CD4-positive, alpha-beta T cell treated with Interleukin-10 for 1 hour (primary cell): ENCODE measurements around the gene NRK.
"Not testable (repeated sequence)": the region's sequence is repeated elsewhere in the genome, so short reads cannot be mapped to it uniquely, and the experiment has no call there.

Source experiments
- DNase-seq: peaks from one replicate; pipeline ENCODE4 v3.0.0-alpha.2; 2020

The NRK gene, protein sequence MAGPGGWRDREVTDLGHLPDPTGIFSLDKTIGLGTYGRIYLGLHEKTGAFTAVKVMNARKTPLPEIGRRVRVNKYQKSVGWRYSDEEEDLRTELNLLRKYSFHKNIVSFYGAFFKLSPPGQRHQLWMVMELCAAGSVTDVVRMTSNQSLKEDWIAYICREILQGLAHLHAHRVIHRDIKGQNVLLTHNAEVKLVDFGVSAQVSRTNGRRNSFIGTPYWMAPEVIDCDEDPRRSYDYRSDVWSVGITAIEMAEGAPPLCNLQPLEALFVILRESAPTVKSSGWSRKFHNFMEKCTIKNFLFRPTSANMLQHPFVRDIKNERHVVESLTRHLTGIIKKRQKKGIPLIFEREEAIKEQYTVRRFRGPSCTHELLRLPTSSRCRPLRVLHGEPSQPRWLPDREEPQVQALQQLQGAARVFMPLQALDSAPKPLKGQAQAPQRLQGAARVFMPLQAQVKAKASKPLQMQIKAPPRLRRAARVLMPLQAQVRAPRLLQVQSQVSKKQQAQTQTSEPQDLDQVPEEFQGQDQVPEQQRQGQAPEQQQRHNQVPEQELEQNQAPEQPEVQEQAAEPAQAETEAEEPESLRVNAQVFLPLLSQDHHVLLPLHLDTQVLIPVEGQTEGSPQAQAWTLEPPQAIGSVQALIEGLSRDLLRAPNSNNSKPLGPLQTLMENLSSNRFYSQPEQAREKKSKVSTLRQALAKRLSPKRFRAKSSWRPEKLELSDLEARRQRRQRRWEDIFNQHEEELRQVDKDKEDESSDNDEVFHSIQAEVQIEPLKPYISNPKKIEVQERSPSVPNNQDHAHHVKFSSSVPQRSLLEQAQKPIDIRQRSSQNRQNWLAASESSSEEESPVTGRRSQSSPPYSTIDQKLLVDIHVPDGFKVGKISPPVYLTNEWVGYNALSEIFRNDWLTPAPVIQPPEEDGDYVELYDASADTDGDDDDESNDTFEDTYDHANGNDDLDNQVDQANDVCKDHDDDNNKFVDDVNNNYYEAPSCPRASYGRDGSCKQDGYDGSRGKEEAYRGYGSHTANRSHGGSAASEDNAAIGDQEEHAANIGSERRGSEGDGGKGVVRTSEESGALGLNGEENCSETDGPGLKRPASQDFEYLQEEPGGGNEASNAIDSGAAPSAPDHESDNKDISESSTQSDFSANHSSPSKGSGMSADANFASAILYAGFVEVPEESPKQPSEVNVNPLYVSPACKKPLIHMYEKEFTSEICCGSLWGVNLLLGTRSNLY (N-terminal part only)

DNA sequence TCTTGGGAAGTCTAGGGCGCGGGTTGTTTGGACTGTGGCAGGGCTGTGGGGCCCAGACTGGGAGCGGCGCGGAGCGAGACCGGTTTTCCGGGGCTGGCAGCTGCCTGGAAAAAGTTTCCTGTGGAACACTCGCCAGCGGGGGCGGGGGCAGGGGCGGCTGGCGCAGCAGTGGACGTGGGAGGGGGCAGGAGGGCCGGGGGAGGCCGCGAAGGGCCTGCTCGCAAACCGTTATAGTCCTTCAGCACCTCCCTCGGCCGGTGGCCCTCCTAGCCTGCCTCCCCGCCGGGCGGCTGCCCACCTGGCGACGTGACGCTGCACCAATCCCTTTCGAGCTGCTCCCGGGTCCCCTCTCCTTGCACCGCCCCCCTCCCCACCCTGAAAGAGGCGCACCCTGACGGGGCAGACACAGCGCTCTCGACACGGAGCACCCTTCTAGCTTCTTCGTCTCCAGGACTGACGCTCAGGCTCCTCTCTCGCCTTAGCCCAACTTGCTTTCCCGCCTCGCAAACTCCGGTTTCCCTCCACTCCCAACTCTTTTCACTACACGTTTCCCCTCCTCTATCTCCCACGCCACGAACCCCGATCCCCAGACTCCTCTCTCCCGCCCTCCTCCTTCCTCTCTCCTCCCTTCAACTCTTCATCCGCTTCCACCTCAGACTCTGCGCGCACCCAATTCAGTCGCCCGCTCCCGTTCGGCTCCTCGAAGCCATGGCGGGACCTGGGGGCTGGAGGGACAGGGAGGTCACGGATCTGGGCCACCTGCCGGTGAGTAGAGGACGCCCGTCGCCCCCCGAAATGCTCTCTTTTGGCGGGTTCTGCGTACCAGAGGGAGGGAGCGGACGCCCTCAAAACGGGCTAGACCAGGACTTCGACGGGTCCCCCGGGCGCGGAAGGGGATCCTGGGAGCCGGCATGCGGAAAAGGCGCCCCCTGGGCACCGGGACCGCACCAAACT is at the start of gene NRK:
TSS of gene NRK (plus strand) at position 402 of the 954 bp plus-strand sequence. CDS start at position 709, 307 bp downstream.
- no peak for DNase-seq

DNA sequence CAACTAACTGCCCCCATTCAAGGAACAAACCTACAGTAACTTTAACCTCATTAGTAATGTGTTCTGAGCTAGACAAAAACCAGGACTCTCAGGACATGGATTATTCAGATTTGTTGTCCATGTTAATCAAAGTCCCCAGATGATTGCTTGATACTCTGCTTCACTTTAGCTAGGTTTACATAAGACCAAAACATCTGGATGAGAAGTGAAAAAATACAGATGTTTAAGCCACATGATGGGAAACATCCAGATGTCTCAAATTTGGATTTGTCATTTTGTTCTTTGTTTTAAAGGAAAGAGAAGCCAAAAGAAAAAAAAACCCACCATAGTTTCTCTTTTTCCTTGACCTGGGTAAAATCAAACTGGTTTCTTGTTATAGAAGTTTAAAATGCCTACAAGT is 48.5 kb upstream of the NRK start:
- DNase-seq, result no peak

DNA sequence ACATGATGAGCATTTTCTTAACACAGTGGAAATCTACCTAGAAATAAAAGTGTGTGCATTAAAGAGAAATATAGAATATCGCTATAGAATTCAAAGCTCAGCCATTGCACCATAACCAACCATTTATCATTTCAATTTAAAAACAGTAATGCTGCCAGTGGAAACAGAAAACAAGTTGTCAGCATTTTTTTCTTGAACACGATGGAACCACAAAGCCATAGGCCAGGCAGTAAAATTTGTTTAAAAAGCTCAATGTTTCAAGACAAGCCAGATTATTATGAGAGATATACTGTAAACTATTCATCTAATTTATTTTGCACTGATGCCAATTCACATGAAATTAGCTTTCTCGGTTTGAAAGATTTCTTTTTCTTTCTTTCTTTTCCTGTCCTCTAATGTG is 46.7 kb upstream of the NRK start:
- no peak for DNase-seq

DNA sequence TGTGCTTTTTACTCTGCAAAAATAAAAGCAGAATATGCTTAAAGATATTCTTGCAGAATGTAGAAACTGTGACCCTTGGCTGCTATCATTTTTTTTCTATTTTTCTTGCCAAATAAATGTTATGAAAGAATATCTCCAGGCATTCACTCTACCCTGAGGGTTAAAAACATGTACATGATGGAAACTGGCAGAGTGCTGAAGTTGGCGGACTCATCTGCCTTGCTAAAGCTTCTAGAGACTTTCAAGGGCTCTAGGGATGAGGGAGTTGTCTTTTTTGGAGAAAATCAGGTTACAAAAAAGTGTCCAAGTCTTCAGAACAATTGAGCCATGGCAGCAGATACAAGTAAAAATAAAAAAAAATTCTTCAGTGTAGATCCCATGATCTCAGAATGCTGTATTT is 40.5 kb upstream of the NRK start:
- DNase-seq, result no peak

DNA sequence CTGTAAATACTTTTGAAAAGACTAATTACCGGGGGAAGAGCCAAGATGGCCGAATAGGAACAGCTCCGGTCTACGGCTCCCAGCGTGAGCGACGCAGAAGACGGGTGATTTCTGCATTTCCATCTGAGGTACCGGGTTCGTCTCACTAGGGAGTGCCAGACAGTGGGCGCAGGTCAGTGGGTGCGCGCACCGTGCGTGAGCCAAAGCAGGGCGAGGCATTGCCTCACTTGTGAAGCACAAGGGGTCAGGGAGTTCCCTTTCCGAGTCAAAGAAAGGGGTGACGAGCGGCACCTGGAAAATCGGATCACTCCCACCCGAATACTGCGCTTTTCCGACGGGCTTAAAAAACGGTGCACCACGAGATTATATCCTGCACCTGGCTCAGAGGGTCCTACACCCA is 25.5 kb upstream of the NRK start:
- DNase-seq, result not testable (repeated sequence)

DNA sequence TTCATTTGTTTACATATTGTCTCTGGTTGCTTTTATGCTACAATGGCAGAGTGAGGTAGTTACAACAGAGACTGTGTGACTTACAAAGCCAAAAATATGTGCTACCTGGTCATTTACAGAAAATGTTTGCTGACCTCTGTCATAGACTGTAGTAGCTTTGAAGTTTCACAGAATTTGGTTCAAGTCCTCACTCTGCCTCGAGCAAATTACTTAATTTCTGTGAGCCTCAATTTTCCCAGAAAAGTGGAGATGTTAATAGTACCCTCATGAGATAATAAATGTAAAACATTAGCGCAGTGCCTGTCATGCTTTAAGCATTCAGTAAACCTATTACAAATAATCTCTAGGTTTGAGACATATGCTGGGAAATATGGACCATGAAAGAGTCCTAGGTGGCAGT is 18.4 kb upstream of the NRK start:
- DNase-seq, result no peak

DNA sequence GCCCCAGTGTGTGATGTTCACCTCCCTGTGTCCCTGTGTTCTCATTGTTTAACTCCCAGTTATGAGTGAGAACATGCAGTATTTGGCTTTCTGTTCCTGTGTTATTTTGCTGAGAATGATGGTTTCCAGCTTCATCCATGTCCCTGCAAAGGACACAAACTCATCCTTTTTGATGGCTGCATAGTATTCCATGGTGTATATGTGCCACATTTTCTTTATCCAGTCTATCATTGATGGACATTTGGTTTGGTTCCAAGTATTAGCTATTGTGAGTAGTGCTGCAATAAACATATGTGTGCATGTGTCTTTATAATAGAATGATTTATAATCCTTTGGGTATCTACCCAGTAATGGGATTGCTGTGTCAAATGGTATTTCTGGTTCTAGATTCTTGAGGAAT is 16.7 kb upstream of the NRK start:
- DNase-seq, result not testable (repeated sequence)

DNA sequence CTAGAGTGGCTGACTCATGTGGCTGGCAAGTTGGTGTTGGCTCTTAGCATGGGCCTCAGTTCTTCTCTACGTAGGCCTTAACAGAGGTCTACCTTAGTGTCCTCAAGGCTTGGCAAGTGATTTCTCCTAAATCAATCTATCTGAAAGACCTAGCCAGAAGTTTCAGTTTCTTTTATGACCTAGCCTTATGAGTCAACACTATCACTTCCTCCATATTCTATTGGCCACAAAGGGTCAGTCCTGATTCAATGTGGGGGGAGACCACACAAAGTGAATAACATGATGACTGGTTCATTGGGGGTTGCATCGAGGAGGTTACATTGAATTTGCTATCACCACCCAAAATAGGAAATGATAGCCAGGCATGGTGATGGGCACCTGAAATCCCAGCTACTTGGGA is 5.8 kb upstream of the NRK start:
- DNase-seq, result no peak

DNA sequence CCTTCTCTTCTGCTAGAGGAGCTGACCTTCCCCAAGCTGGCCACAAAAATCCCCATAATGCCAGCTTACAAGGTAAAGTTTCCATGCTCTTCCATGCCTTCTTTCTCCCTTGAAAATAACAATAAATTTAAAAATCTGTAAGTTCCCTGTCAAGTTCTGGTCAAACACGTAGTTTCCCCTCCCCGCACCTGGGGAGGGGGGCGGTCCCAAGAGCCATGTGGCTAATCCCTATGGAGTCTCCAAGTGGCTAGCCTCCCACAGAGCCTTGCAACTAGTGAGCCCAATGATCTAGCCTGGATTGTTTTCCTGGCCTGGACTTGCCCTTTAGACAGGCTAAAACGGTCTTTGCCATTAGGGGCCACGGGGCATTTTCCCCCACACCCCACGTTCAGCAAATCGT is 2.1 kb upstream of the NRK start:
- DNase-seq, result no peak

DNA sequence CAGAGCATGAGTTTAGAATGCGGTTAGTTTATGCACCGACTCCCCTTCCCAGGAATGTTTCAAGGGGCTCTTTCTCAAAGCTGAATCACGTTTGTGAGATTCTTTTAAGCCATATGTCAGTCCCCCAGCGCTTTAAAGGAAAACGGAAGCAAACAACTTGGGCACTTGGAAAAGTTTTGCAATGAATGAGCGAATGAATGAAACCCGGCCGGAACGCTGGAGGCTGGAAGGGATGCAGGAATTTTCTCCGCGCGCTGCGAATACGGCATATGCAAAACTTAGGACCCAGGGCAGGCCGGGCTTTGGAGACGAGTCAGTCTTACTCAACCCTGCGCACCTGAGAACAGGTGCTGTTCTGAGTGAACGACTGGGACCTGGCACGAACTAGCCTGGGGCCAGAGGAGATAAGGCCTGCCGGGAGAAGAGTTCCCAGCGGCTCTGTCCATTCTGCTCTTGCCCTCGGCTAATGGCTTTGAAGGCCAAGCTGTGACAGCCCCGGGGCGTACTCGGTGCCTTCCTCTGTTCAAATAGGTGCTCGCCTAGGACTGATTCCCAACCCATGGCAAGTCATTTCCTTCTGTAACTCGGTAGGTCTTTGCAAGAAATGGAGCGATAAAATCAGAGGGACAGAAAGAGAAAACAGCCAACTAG is 743 bp upstream of the NRK start:
- DNase-seq, result no peak

DNA sequence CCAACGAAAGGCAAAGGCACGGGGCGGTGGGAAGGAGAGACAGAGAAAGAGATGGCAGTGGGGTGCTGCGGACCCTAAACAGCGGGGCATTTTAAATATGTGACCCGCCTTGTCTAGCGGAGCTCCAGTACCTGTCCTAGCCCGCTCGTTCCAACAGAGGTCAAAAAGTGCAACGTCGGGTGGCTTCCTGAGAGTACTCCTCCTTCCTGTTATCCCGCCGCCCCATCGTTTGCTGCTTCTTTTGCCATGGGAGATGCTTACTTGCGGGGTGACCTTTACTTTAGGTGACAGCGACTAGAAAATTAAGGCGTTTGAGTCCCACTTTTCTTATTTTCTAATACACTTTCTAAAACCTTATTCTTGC is 735 bp downstream of the NRK start:
- DNase-seq, result no peak

DNA sequence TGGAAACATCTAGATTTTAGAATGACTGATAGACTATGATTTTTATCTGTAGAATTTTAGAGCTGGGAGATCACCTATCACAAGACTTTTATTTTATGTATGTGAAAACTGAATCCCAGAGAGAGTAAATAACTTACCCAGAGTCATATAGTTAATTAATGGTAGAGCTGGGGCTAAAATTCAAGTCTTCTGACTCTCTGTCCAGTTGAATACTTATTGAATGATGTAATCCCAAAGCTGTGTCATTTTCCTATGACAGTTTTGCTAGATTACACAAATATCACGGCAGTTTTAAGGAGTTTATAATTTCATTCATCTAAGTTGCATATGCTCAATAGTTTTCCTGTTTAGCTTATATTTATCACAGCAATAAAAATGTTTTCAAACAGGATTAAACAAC is 6.7 kb downstream of the NRK start:
- DNase-seq, result no peak

DNA sequence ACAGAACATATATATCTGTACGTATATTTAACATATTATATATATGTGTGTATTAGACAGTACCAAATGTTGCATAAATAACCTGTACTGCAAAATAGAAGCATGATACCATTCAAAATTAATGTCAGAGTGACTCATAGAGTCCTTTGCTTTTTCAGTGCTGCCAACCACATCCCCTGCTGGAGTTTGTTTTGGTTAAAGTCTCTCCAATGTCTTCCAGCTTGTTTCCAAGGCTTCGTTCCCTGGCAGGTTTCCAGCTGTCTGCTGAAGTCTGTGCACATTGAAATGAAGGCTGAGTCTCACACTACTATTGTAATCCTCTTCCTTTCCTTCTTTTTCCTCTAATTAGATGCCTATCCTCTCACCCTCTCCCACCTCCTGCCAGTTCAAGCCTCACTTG is 14.9 kb downstream of the NRK start:
- DNase-seq, result no peak

DNA sequence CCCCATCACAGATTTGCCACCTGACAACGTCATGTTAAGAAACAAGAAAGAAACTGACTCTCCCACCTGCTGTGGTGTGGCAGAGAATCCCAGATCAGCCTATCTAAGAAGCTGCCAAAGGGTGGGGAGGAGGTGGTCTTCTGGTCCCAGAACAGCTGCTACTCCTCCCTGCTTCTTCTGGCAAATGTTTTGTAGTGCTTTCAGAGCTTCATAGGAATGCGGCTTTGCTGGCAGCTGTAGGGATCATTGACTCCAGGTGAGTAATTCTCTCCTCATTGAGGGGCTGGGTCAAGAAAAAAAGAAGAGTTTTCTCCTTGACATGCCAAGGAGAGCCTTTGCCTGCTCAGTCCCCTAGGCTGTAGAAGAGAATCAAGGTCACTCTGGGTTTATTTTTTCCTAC is 23.3 kb downstream of the NRK start:
- DNase-seq, result no peak

DNA sequence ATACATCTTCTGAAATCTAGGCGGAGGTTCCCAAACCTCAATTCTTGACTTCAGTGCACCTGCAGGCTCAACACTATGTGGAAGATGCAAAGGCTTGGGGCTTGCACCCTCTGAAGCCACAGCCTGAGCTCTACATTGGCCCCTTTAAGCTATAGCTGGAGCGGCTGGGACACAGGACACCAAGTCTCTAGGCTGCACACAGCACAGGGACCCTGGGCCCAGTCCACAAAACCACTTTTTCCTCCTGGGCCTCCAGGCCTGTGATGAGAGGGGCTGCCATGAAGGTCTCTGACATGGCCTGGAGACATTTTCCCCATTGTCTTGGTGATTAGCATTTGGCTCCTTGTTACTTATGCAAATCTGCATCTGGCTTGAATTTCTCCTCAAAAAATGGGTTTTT is 27.8 kb downstream of the NRK start:
- not testable (repeated sequence) for DNase-seq

DNA sequence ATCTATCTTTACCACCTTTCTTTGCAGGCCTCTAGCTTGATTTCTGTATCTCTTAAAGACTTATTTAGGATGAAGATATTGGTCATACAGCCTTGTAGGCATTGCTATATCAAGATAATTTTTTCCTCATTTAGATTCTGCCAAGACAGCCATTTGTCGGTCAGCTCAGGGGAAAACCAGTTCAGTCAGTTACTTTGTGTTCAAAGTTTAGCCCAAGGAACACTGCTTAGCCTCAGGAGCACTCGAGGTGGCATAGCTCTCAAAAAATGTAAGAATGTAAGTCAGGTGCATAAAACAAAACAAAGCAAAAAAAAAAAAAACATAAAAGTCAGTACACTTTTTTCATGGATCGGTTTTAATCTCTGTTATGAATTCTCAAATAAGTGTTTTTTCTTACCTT is 43.4 kb downstream of the NRK start:
- no peak for DNase-seq

DNA sequence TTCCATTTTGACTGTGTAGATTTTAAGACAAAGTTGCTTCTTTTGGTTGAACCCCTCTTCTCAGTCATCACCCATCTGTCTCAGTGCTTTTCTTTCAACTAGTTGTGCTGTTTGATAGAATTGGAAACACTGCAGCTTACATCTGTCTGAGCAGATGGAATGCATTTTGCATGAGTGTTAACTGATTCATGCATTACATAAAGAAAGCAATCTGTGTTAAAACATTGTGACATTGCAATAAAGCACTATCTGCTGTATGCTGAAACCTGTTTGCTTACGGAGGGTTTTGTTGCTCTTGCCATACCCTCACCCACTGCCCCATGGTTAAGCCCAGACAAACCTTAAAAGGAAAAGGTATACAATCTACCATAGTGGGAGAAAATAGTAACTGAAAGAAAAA is 47.4 kb downstream of the NRK start:
- DNase-seq, result no peak

DNA sequence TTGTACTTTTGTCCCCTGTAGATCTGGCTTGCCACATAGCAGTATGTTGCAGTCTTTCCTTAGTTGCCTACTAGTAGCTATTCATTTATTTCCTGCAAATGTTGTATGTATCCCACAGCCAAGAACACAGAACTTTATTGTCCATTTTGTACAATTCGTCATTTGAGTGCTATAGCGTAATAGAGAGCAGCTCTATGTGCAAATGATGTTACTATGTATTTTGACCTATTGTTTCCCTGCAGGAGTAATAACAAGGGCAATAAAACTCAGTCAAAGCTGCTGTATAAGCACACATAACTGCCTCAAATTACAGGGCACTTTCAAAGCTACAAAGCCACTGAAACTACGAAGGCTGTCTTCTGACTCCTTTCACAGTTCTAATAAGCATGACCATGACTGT is 48.1 kb downstream of the NRK start:
- no peak for DNase-seq

DNA sequence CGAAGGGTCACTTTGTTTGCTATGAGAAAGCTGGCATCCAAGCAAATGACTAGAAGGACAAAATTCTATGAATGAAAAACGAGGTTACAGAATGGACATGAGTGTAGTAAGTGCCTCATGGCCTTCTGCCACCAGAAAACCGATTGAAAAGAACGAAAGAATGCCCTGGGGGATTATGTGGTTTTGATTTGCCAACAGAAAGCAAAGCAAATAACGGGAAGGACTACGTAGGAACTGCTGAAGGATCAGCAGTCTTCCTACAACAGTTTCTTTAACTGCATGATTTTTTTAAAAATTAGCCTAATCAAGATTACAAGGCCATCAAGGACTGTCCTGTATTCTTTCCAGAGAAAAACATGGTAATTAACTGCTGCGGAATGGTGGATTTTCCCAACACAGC is 50.6 kb downstream of the NRK start:
- DNase-seq, result no peak

DNA sequence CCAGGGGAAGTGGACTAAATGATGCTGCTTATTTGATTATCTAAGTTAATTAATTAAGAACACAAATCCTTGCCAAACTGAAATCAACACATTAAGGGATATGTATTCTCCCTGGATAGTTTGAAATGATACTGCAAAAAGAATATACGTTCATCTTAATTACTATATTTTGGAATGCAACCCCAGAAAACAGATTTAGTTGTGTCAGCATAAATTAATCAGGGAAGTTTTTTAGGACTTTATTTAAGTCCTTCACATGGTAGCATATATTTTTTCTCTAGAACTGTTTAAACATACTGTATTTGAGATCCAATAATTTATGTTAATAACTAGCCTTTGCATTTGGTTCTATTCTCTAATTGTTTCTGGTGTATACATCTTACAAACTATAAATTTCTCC is 52.5 kb downstream of the NRK start:
- DNase-seq, result no peak

DNA sequence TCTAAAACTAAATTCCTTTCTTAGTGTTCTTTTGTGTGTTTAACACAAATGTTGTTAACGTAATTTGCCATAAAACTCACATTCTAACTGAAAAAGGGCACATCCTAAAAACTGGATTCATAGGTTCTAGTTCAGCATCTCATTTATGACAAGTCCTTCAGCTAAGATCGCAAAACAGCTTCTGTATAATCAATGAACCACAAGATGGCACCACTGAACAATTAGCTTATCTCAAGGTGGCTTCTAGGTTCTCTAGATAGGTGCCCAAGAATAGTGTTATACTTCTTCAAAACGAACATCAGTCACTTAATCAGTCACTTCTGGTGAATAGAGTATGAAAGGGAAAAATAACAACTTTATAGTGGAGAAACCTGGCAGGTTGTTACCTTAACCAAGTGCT is 54.3 kb downstream of the NRK start:
- no peak for DNase-seq

DNA sequence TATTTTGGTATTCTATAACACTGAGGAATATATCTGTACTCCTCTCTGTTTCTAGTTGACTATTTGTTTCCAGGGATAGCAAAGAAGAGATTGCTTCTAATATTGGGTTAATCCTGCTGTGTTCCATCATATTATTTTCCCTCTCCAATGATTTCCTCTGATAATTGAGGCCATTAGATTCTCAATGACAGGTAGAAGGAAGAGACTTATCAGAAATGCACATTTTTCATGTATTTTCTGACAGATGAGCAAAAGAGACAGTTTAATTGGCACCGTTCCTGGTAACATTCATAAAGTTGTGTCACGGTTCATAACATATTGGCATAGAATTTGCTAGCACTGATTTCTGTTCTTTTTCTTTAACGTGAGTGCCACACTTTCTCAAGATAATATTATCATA is 58.2 kb downstream of the NRK start:
- no peak for DNase-seq
